Astrocyte of the hippocampus (primary cell): Measurements from ENCODE around the gene DCTN5.

Source experiments
- DNase-seq: peaks from one replicate; pipeline ENCODE4 v3.0.0; 2011; ENCODE audit warnings: low read depth, low spot score

Gene DCTN5

GRCh38 chr16:23663918-23664317 is 22.7 kb downstream of the DCTN5 start:
- DNase-seq = no peak

GRCh38 chr16:23666571-23667354 is 25.5 kb downstream of the DCTN5 start:
- DNase-seq = no peak

- DNase-seq = no peak
Observed at GRCh38 chr16:23667355-23667659, 26.0 kb downstream of the DCTN5 start.

GRCh38 chr16:23668225-23668624 is 27.0 kb downstream of the DCTN5 start:
- DNase-seq = no peak

- no peak for DNase-seq
Observed at GRCh38 chr16:23668873-23669272, 27.6 kb downstream of the DCTN5 start.

GRCh38 chr16:23670137-23670776 is 29.0 kb downstream of the DCTN5 start:
- DNase-seq = peak; percentile 77

GRCh38 chr16:23673971-23674614 is 32.8 kb downstream of the DCTN5 start:
- DNase-seq = no peak

GRCh38 chr16:23676924-23677480 is 35.7 kb downstream of the DCTN5 start:
- no peak for DNase-seq

GRCh38 chr16:23678430-23679273 is 37.4 kb downstream of the DCTN5 start, which contains the start of gene PLK1:
Gene PLK1 (plus strand): TSS chr16:23678889. CDS start chr16:23678933, 44 bp downstream.
- peak; percentile 94 for DNase-seq

- DNase-seq = peak; percentile 66
Observed at GRCh38 chr16:23679274-23679985, 38.2 kb downstream of the DCTN5 start.

GRCh38 chr16:23679986-23680336 is 38.7 kb downstream of the DCTN5 start:
- DNase-seq = no peak

GRCh38 chr16:23682181-23682580 is 40.9 kb downstream of the DCTN5 start:
- DNase-seq = no peak

GRCh38 chr16:23683487-23683886 is 42.2 kb downstream of the DCTN5 start:
- no peak for DNase-seq

- no peak for DNase-seq
Observed at GRCh38 chr16:23687034-23687808, 46.0 kb downstream of the DCTN5 start.

GRCh38 chr16:23689442-23690187 is 48.3 kb downstream of the DCTN5 start:
- DNase-seq = no peak

- DNase-seq = no peak
Observed at GRCh38 chr16:23690771-23691482, 49.7 kb downstream of the DCTN5 start.

GRCh38 chr16:23691483-23692189 is 50.4 kb downstream of the DCTN5 start:
- peak; percentile 65 for DNase-seq

GRCh38 chr16:23692190-23692837 is 51.0 kb downstream of the DCTN5 start:
- DNase-seq = no peak
